Lower lobe of right lung (tissue), 2 donors: Measurements from ENCODE around the gene FUBP3. TPM values are rescaled to one million over a fixed set of nuclear protein-coding genes. Genes with fewer than 3 reads are reported as not detected.

Experiments
- ATAC-seq, 2 donors: fragments of 200-7000 bp; cut with Tn5 transposase; one replicate each; pipeline ENCODE4 v1.9.1; 2020 to 2022; ENCODE audit warnings: mild to moderate bottlenecking in 2 of 2, moderate library complexity in 2 of 2
- DNase-seq: peaks from one replicate; pipeline ENCODE4 v3.0.0-alpha.2; 2020
- H3K27ac ChIP-seq: fragments of 200-600 bp; one replicate; pipeline ENCODE4 v1.8.0; 2022
- H3K27me3 ChIP-seq: fragments of 200-600 bp; one replicate; pipeline ENCODE4 v1.8.0; 2022; ENCODE audit warnings: low read depth
- H3K36me3 ChIP-seq: fragments of 200-600 bp; one replicate; pipeline ENCODE4 v1.8.0; 2022; ENCODE audit warnings: mild to moderate bottlenecking
- H3K4me1 ChIP-seq: fragments of 200-600 bp; one replicate; pipeline ENCODE4 v1.8.0; 2022
- H3K4me3 ChIP-seq: fragments of 200-600 bp; one replicate; pipeline ENCODE4 v1.8.0; 2022; ENCODE audit warnings: mild to moderate bottlenecking
- H3K9me3 ChIP-seq: fragments of 200-600 bp; one replicate; pipeline ENCODE4 v1.8.0; 2022
- CTCF ChIP-seq: fragments of 200-600 bp; IDR thresholded peaks from one replicate; pipeline ENCODE4 v1.8.0; 2022; ENCODE audit warnings: antibody characterized with exemption, mild to moderate bottlenecking
- intact Hi-C: fragments of 100-400 bp; cut with DNase I; formaldehyde crosslinking; loops from one replicate; pipeline ENCODE4 v1.11.0; 2022
- total RNA-seq: library from RNA; stranded (reverse); fragmentation: NEBNext Ultra II Directional; extraction: Animal tissue kit (Norgen Biotek cat#: 25700); gene quantifications from one replicate; pipeline ENCODE4 v1.2.1, GENCODE V29; 2021
- donor health status: DM: no; HTN: yes; CAD: no; lungs with severe emphysema.

FUBP3 gene
- total RNA-seq, 1 donor from 2014 or later, result 46.8 TPM

GRCh38 chr9:130632081-130632710, 52.8 kb downstream of the FUBP3 start:
- Histone ChIP-seq H3K9me3 (no peaks in the 10 kb centered on the region), H3K27ac (no peak overlapping the region), H3K27me3 (no peaks in the 10 kb centered on the region), H3K36me3 (peaks cover 98% of the 10 kb centered on the region), H3K4me1 (no peaks in the 10 kb centered on the region), H3K4me3 (no peak overlapping the region)
- no peak for DNase-seq
- TF ChIP-seq CTCF, result no peak
- intact Hi-C loops, result no loop called here
- no peak for ATAC-seq

- ATAC-seq (no peak), DNase-seq (no peak)
- H3K4me3 ChIP-seq, result no peak overlapping the region
- H3K4me1 ChIP-seq, result no peaks in the 10 kb centered on the region
- TF ChIP-seq CTCF, result no peak
- H3K9me3 ChIP-seq, result no peaks in the 10 kb centered on the region
- H3K27me3 ChIP-seq, result no peaks in the 10 kb centered on the region
- no peak overlapping the region for H3K27ac ChIP-seq
- intact Hi-C loops, result no loop called here
- peaks cover 95% of the 10 kb centered on the region for H3K36me3 ChIP-seq
Observed at GRCh38 chr9:130632841-130633240, 53.5 kb downstream of the FUBP3 start.

- no peak overlapping the region for H3K27ac ChIP-seq
- no peaks in the 10 kb centered on the region for H3K27me3 ChIP-seq
- no peak for DNase-seq
- no peaks in the 10 kb centered on the region for H3K4me1 ChIP-seq
- H3K9me3 ChIP-seq, result no peaks in the 10 kb centered on the region
- TF ChIP-seq CTCF, result no peak
- H3K4me3 ChIP-seq, result no peak overlapping the region
- H3K36me3 ChIP-seq, result peaks cover 95% of the 10 kb centered on the region
- ATAC-seq, result no peak
- intact Hi-C loops, result no loop called here
Observed at GRCh38 chr9:130633336-130634190, 54.2 kb downstream of the FUBP3 start.

- Histone ChIP-seq H3K4me3 (no peak overlapping the region), H3K4me1 (no peaks in the 10 kb centered on the region), H3K27me3 (no peaks in the 10 kb centered on the region), H3K9me3 (no peaks in the 10 kb centered on the region), H3K27ac (no peak overlapping the region), H3K36me3 (peaks cover 92% of the 10 kb centered on the region)
- DNase-seq, result no peak
- intact Hi-C loops, result no loop called here
- TF ChIP-seq CTCF, result no peak
- no peak for ATAC-seq
Observed at GRCh38 chr9:130634191-130634768, 54.9 kb downstream of the FUBP3 start.

GRCh38 chr9:130634801-130635200, 55.4 kb downstream of the FUBP3 start:
- TF ChIP-seq CTCF, result no peak
- H3K9me3 ChIP-seq, result no peaks in the 10 kb centered on the region
- H3K27ac ChIP-seq, result no peak overlapping the region
- H3K4me3 ChIP-seq, result no peak overlapping the region
- intact Hi-C loops, result no loop called here
- DNase-seq (no peak), ATAC-seq (no peak)
- no peaks in the 10 kb centered on the region for H3K27me3 ChIP-seq
- peaks cover 87% of the 10 kb centered on the region for H3K36me3 ChIP-seq
- no peaks in the 10 kb centered on the region for H3K4me1 ChIP-seq
